IMR-90 (cell line): ENCODE data around the gene LPO. TPM values are rescaled to one million over a fixed set of nuclear protein-coding genes. Genes with fewer than 3 reads are reported as not detected.

Experiments used
- ATAC-seq: fragments of 200-7000 bp; cut with Tn5 transposase; 2 replicates; pipeline ENCODE4 v1.9.1; 2020; ENCODE audit warnings: low read depth, mild to moderate bottlenecking, moderate library complexity
- BruUV-seq: library from RNA; stranded (reverse); fragments of 400-500 nt; replicated peaks from 2 replicates; lab custom pipeline; 2021; lab: Mats Ljungman, UMichigan
- CTCF ChIA-PET: fragments of 300-600 bp; formaldehyde crosslinking; extraction: SDS; loops from one replicate; lab custom pipeline; 2021; ENCODE audit warnings: antibody characterized with exemption; lab: Yijun Ruan, JAX
- POLR2A ChIA-PET: fragments of 300-600 bp; sonication (Branson Sonifier 250); formaldehyde crosslinking; loops from one replicate; lab custom pipeline; 2022; ENCODE audit warnings: antibody characterized with exemption; ENCODE audit not compliant: unreplicated experiment; lab: Charles Lee
- DNase-seq: peaks from one replicate; pipeline ENCODE4 v3.0.0; 2013
- H2AFZ ChIP-seq: replicated peaks from 2 replicates; pipeline ENCODE3; 2013; ENCODE audit warnings: low read length, mild to moderate bottlenecking; ENCODE audit not compliant: poor library complexity
- H2AK5ac ChIP-seq: 2 replicates; pipeline ENCODE4 v1.6.1; 2013; ENCODE audit warnings: low read depth, low read length, inconsistent platforms
- H2AK9ac ChIP-seq: replicated peaks from 2 replicates; pipeline ENCODE3; 2013; ENCODE audit warnings: mild to moderate bottlenecking, low read depth, low read length, moderate library complexity; ENCODE audit not compliant: poor library complexity
- H2BK120ac ChIP-seq: 2 replicates; pipeline ENCODE4 v1.6.1; 2013; ENCODE audit warnings: low read depth, low read length, inconsistent platforms
- H2BK15ac ChIP-seq: 3 replicates; pipeline ENCODE4 v1.6.1; 2013; ENCODE audit warnings: low read depth, low read length, inconsistent platforms
- H2BK20ac ChIP-seq: 2 replicates; pipeline ENCODE4 v1.6.1; 2013; ENCODE audit warnings: low read depth, mild to moderate bottlenecking, inconsistent platforms, low read length, moderate library complexity
- H2BK5ac ChIP-seq: 2 replicates; pipeline ENCODE4 v1.6.1; 2013; ENCODE audit warnings: mild to moderate bottlenecking, low read depth, low read length, inconsistent platforms; ENCODE audit not compliant: poor library complexity, severe bottlenecking
- H3K14ac ChIP-seq: replicated peaks from 2 replicates; pipeline ENCODE4 v1.6.1; 2013; ENCODE audit warnings: low read depth, low read length, inconsistent platforms
- H3K18ac ChIP-seq: 2 replicates; pipeline ENCODE4 v1.6.1; 2013; ENCODE audit warnings: low read depth, low read length, control low read depth
- H3K23ac ChIP-seq: 2 replicates; pipeline ENCODE4 v1.6.1; 2013; ENCODE audit warnings: low read depth, low read length, inconsistent platforms
- H3K27ac ChIP-seq: 2 replicates; pipeline ENCODE4 v1.5.1; 2013; ENCODE audit warnings: mild to moderate bottlenecking, control low read depth, low read length; ENCODE audit not compliant: insufficient read depth
- H3K27me3 ChIP-seq: 2 replicates; pipeline ENCODE4 v1.6.1; 2013; ENCODE audit warnings: low read length; ENCODE audit not compliant: control insufficient read depth, insufficient read depth
- H3K36me3 ChIP-seq: 2 replicates; pipeline ENCODE4 v1.6.1; 2013; ENCODE audit warnings: low read length, mixed read lengths; ENCODE audit not compliant: control insufficient read depth, insufficient read depth
- H3K4ac ChIP-seq: 2 replicates; pipeline ENCODE4 v1.6.1; 2013; ENCODE audit warnings: low read depth, low read length, inconsistent platforms
- H3K4me1 ChIP-seq: 2 replicates; pipeline ENCODE4 v1.6.1; 2013; ENCODE audit warnings: low read length, mixed read lengths; ENCODE audit not compliant: control insufficient read depth, insufficient read depth
- H3K4me2 ChIP-seq: 2 replicates; pipeline ENCODE4 v1.6.1; 2013; ENCODE audit warnings: low read depth, mild to moderate bottlenecking, control low read depth, low read length, moderate library complexity
- H3K4me3 ChIP-seq: 2 replicates; pipeline ENCODE4 v1.5.1; 2013; ENCODE audit warnings: low read depth, mild to moderate bottlenecking, control low read depth, low read length, moderate library complexity; ENCODE audit not compliant: insufficient read depth
- H3K56ac ChIP-seq: 2 replicates; pipeline ENCODE4 v1.6.1; 2013; ENCODE audit warnings: low read length, inconsistent platforms; ENCODE audit not compliant: insufficient read depth; ENCODE audit errors: extremely low read depth
- H3K79me1 ChIP-seq, 2 experiments: 2 replicates each; pipeline ENCODE4 v1.6.1; 2013; ENCODE audit warnings: low read length in 2 of 2, inconsistent platforms in 1 of 2, low read depth in 1 of 2
- H3K9ac ChIP-seq: 2 replicates; pipeline ENCODE4 v1.6.1; 2013; ENCODE audit warnings: low read depth, low read length, control low read depth
- H3K9me1 ChIP-seq: 2 replicates; pipeline ENCODE4 v1.6.1; 2013; ENCODE audit warnings: low read length, inconsistent platforms; ENCODE audit not compliant: insufficient read depth
- H3K9me3 ChIP-seq: 2 replicates; pipeline ENCODE4 v1.6.1; 2013; ENCODE audit warnings: low read length; ENCODE audit not compliant: control insufficient read depth, insufficient read depth
- H4K20me1 ChIP-seq: 2 replicates; pipeline ENCODE4 v1.6.1; 2013; ENCODE audit warnings: low read length, inconsistent platforms; ENCODE audit not compliant: insufficient read depth
- H4K5ac ChIP-seq: 2 replicates; pipeline ENCODE4 v1.6.1; 2013; ENCODE audit warnings: mild to moderate bottlenecking, low read depth, low read length, control low read depth
- H4K8ac ChIP-seq, 2 experiments: 2 replicates each; pipeline ENCODE4 v1.6.1; 2013; ENCODE audit warnings: low read depth in 2 of 2, low read length in 2 of 2, control low read depth in 1 of 2, inconsistent platforms in 1 of 2
- H4K91ac ChIP-seq: 2 replicates; pipeline ENCODE4 v1.6.1; 2013; ENCODE audit warnings: low read depth, low read length, inconsistent platforms; ENCODE audit not compliant: insufficient read depth
- BHLHE40 ChIP-seq: fragments of 150-350 bp; IDR thresholded peaks from 2 replicates; pipeline ENCODE4 v1.6.1; 2016; ENCODE audit warnings: mild to moderate bottlenecking, low read depth, low read length
- CEBPB ChIP-seq: IDR thresholded peaks from 2 replicates; pipeline ENCODE4 v1.6.1; 2012; ENCODE audit warnings: low read depth, low read length, improper control_type of control experiment
- CHD1 ChIP-seq: IDR thresholded peaks from 2 replicates; pipeline ENCODE4 v1.6.1; 2012; ENCODE audit warnings: low read depth, low read length, improper control_type of control experiment
- CTCF ChIP-seq: conservative IDR thresholded peaks from 2 replicates; pipeline ENCODE4 v1.5.1; 2012; ENCODE audit warnings: mild to moderate bottlenecking, low read depth, low read length, improper control_type of control experiment
- ELK1 ChIP-seq: fragments of 150-350 bp; IDR thresholded peaks from 2 replicates; pipeline ENCODE4 v1.6.1; 2016; ENCODE audit warnings: low read depth, mild to moderate bottlenecking, low read length, moderate library complexity, borderline replicate concordance
- FOS ChIP-seq: fragments of 150-350 bp; IDR thresholded peaks from 2 replicates; pipeline ENCODE4 v1.6.1; 2016; ENCODE audit warnings: low read depth, low read length
- MAFK ChIP-seq: IDR thresholded peaks from 2 replicates; pipeline ENCODE4 v1.6.1; 2012; ENCODE audit warnings: low read depth, low read length, improper control_type of control experiment
- MAZ ChIP-seq: IDR thresholded peaks from 2 replicates; pipeline ENCODE4 v1.6.1; 2012; ENCODE audit warnings: low read depth, mild to moderate bottlenecking, low read length, improper control_type of control experiment, moderate library complexity, borderline replicate concordance
- MXI1 ChIP-seq: IDR thresholded peaks from 2 replicates; pipeline ENCODE4 v1.6.1; 2012; ENCODE audit warnings: low read depth, mild to moderate bottlenecking, low read length, moderate library complexity, borderline replicate concordance
- NFE2L2 ChIP-seq: fragments of 150-350 bp; IDR thresholded peaks from 2 replicates; pipeline ENCODE4 v1.6.1; 2016; ENCODE audit warnings: low read depth, mild to moderate bottlenecking, low read length
- POLR2A ChIP-seq: IDR thresholded peaks from 2 replicates; pipeline ENCODE4 v1.6.1; 2012; ENCODE audit warnings: mild to moderate bottlenecking, low read depth, low read length
- RAD21 ChIP-seq: IDR thresholded peaks from 2 replicates; pipeline ENCODE4 v1.6.1; 2012; ENCODE audit warnings: low read length, improper control_type of control experiment
- RCOR1 ChIP-seq: IDR thresholded peaks from 2 replicates; pipeline ENCODE4 v1.6.1; 2012; ENCODE audit warnings: mild to moderate bottlenecking, low read length, improper control_type of control experiment; ENCODE audit not compliant: insufficient replicate concordance
- RFX5 ChIP-seq: IDR thresholded peaks from 2 replicates; pipeline ENCODE4 v1.8.0; 2012; ENCODE audit warnings: low read depth, mild to moderate bottlenecking, low read length, moderate library complexity
- SMC3 ChIP-seq: fragments of 150-350 bp; IDR thresholded peaks from 2 replicates; pipeline ENCODE4 v1.6.1; 2016; ENCODE audit warnings: low read depth, mild to moderate bottlenecking, antibody characterized with exemption, low read length, moderate library complexity
- USF2 ChIP-seq: fragments of 150-350 bp; IDR thresholded peaks from 2 replicates; pipeline ENCODE4 v1.6.1; 2017; ENCODE audit warnings: mild to moderate bottlenecking, antibody characterized with exemption, low read length, low read depth
- WGBS, 2 experiments: methylation state at CpG; one replicate each; pipeline versions ENCODE4 v1.1.5 to v1.1.7; 2013; ENCODE audit warnings: missing lambda C conversion rate in 2 of 2; ENCODE audit not compliant: insufficient read length in 1 of 2; ENCODE audit errors: extremely low coverage in 2 of 2; 5-methylcytosine and 5-hydroxymethylcytosine counted together
- dilution Hi-C: fragments of 300-500 bp; cut with HindIII; formaldehyde crosslinking; loops from one replicate; pipeline ENCODE4 v1.14.3; 2018; ENCODE audit warnings: low sequenced_read_pairs; ENCODE audit not compliant: unreplicated experiment
- in situ Hi-C: fragments of 300-500 bp; cut with MboI; formaldehyde crosslinking; loops from 3 replicates; pipeline ENCODE4 v1.14.3; 2019; ENCODE audit warnings: low sequenced_read_pairs, inconsistent platforms, mixed read lengths
- intact Hi-C: fragments of 100-400 bp; cut with micrococcal nuclease; formaldehyde crosslinking; loops from 2 replicates; pipeline ENCODE4 v1.10.0; 2022
- polyA plus RNA-seq, 3 experiments: library from polyadenylated mRNA; depleted of rRNA; stranded (reverse); fragments of >200 nt; gene quantifications; 2 replicates each; pipeline ENCODE4 v1.2.3, GENCODE V29; 2012; ENCODE audit warnings: low replicate concordance in 1 of 3
- total RNA-seq: library from RNA; depleted of rRNA; stranded (reverse); fragments of >200 nt; gene quantifications from 2 replicates; pipeline ENCODE4 v1.2.3, GENCODE V29; 2012

Gene LPO
- total and polyA plus RNA-seq, 2 of the 4 experiments (the other 2 are of a cell fraction): not detected

GRCh38 chr17:58242171-58242784, 3.9 kb downstream of the LPO start:
- dilution Hi-C loops (no loop called here), intact Hi-C loops (no loop called here), in situ Hi-C loops (no loop called here)
- no peaks in the 10 kb centered on the region for H3K4me1 ChIP-seq
- DNase-seq (no peak), ATAC-seq (no peak)
- H3K4me2 ChIP-seq: no peak overlapping the region
- H4K20me1 ChIP-seq: no peaks in the 10 kb centered on the region
- no peak overlapping the region for H2BK20ac ChIP-seq
- H3K4me3 ChIP-seq: no peak overlapping the region
- H3K79me1 ChIP-seq: no peaks in the 10 kb centered on the region
- no peak overlapping the region for H3K18ac ChIP-seq
- no peak overlapping the region for H3K14ac ChIP-seq
- no peak overlapping the region for H3K4ac ChIP-seq
- no peak overlapping the region for H4K8ac ChIP-seq
- no peak for TF ChIP-seq MXI1
- no peak for TF ChIP-seq RFX5
- no peak for TF ChIP-seq BHLHE40
- no peak for TF ChIP-seq SMC3
- no peak for TF ChIP-seq POLR2A
- TF ChIP-seq ELK1: no peak
- no peak for TF ChIP-seq CHD1
- no peak for TF ChIP-seq USF2
- TF ChIP-seq MAZ: no peak
- TF ChIP-seq NFE2L2: no peak
- no peak for TF ChIP-seq CEBPB
- TF ChIP-seq MAFK: no peak
- no peak for TF ChIP-seq CTCF
- TF ChIP-seq RCOR1: no peak
- TF ChIP-seq FOS: no peak
- no peak for TF ChIP-seq RAD21
- H3K9me3 ChIP-seq: no peaks in the 10 kb centered on the region
- H2AFZ ChIP-seq: no peak overlapping the region
- no peak overlapping the region for H4K5ac ChIP-seq
- no peak overlapping the region for H2AK5ac ChIP-seq
- H3K56ac ChIP-seq: no peak overlapping the region
- POLR2A ChIA-PET: no interaction called here
- WGBS, 2 experiments: 0% methylated on average over 1 of the region's 4 CpGs; no CpG with 5 or more reads in 1 of the 2 experiments
- H3K36me3 ChIP-seq: no peaks in the 10 kb centered on the region
- H2BK120ac ChIP-seq: no peak overlapping the region
- H3K27me3 ChIP-seq: peaks cover 62% of the 10 kb centered on the region
- CTCF ChIA-PET: no interaction called here
- H3K9ac ChIP-seq: no peak overlapping the region
- H3K9me1 ChIP-seq: no peaks in the 10 kb centered on the region
- no TSS peak for BruUV-seq
- no peak overlapping the region for H2BK5ac ChIP-seq
- no peak overlapping the region for H3K27ac ChIP-seq
- H2AK9ac ChIP-seq: no peak overlapping the region
- no peak overlapping the region for H2BK15ac ChIP-seq
- H4K91ac ChIP-seq: no peak overlapping the region
- no peak overlapping the region for H3K23ac ChIP-seq
